Muscle of arm (tissue), 12 donors: ENCODE results near the gene DMAP1. TPM values are rescaled to one million over a fixed set of nuclear protein-coding genes. Genes with fewer than 3 reads are reported as not detected.

ENCODE experiments used
- DNase-seq: peaks from one replicate; pipeline ENCODE4 v3.0.0-alpha.2; 2013
- polyA plus RNA-seq, 12 donors: library from polyadenylated mRNA; unstranded; fragments of 120-200 nt; gene quantifications; one replicate each; pipeline ENCODE4 v1.2.1, GENCODE V29; 2013; ENCODE audit not compliant: insufficient read length in 12 of 12

The DMAP1 gene
- polyA plus RNA-seq, 12 donors, result 27.7 to 50.8 (median 36.8) TPM; not detected in 1

DNA sequence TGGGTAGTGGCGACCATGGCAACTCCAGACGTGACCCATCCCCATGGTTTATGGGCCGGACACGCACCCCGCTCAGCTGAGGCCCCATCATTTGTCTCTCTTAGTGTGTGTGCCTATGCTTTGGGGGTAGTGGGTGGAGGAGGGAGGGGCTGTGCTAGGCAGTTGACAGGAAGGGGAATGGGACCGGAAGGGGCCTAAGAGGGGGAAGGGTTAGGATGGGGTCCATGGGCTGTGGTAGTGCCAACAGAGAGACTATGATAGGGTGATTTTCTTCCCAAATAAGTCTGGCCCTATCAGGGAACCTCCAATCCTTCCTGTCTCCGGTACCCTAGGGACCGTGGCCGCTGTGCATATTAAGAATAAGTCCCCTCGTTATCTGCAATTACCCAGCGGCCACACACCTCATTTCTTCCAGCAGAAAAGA is 9.9 kb downstream of the DMAP1 start:
- no peak for DNase-seq

- DNase-seq, result no peak
Measured at GRCh38 chr1:44225761-44226160, 12.5 kb downstream of the DMAP1 start.

DNA sequence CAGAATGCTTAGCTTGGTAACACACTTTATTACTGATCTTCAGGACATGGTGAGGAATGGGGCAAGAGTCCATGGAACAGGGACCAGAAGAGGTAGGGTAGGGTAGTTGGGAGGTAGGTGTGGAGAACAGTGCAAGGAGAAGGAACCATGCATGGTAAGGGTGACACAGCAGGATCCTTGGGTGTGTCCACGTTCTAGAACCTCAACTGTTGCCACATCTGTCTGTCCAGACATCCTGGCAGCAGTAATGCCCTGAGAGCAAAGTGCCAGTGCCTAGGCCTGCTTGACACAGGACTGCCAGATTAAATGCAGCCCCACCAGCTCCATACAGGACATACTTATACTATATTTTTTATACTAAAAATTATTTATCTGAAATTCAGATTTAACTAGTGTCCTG is 13.9 kb downstream of the DMAP1 start:
- DNase-seq, result no peak

GRCh38 chr1:44228218-44228617 is 14.9 kb downstream of the DMAP1 start:
- DNase-seq, result no peak

GRCh38 chr1:44229435-44230167 is 16.3 kb downstream of the DMAP1 start:
- no peak for DNase-seq

GRCh38 chr1:44230796-44231195 is 17.5 kb downstream of the DMAP1 start:
- no peak for DNase-seq

GRCh38 chr1:44233593-44233992 is 20.3 kb downstream of the DMAP1 start:
- DNase-seq, result no peak

DNA sequence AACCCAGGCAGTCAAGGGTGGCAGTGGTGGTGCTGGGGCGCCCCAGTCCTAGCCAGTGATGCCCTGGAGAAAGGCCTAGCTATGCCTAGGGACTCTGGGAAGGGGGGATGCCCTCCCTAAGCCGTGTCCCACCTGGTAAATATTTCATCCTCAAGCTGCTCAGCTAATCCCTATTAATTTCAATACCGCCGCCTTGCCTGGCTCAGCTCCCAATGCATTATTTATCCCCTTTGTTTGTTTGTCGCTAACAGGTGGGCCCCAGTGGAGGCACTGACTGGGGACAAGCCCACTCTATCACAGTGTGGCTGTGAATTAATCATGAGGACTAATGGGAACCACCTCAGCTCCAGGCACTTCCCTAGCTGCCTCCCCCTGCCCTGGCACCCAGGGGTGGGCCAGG is 22.5 kb downstream of the DMAP1 start:
- no peak for DNase-seq

- DNase-seq, result no peak
Measured at GRCh38 chr1:44236490-44237272, 23.4 kb downstream of the DMAP1 start.

- DNase-seq, result peak; percentile 46
Measured at GRCh38 chr1:44237721-44238457, 24.6 kb downstream of the DMAP1 start.

GRCh38 chr1:44238660-44239059 is 25.4 kb downstream of the DMAP1 start:
- no peak for DNase-seq

- no peak for DNase-seq
Measured at GRCh38 chr1:44239331-44239960, 26.2 kb downstream of the DMAP1 start.

- no peak for DNase-seq
Measured at GRCh38 chr1:44239961-44240371, 26.7 kb downstream of the DMAP1 start.

- no peak for DNase-seq
Measured at GRCh38 chr1:44240802-44241671, 27.8 kb downstream of the DMAP1 start.

DNA sequence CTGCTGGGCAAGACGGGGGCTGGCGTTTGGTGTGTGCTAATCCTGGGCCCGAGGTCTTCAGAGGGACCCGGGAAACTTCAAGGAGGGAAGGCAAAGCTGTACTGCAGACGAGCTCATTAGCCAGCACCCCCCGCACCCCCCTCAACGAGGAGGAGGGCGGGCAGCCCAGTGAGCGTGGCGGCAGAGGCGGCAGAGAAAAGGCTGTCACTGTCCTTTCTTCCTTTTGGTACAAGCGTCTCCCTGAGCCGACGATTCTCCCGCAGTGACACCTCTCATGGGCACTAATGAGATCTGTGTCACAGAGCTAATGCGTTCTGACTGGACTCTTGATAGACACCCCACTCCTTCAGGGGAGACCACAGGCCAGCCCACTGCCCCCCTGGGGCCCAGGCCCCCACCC is 29.5 kb downstream of the DMAP1 start:
- DNase-seq, result no peak

DNA sequence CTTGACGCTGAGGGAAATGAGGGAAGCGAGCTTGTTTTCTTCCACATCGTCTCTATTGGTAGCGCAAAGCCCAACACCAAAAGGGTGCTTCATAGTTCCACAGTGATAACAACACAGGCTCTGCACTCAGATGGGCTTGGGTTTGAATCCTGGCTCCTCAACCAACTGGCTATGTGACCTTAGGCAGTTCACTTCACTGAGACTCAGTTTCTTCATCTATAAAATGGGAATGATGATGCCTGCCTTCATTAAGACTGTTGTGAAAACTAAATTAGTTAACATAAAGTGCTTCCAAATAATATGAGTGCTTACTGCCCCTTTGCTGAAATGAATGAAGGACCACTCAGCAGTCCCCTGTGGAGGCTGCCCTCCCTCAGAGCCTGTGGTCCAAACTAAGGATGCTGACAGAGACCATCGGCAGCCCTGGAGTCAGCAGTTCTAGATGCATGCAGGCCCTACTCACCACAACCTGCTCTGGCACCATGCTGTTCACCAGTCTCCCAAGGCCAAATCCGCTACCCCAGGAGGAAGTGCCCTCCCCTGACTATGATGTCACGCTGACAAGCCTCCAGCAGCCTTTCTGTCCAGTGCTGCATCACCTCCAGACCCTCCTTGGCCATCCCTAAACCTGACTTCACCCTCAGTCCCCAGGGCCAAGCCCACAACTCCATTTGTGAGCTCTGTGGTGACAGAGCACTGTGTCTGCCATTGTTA is 30.7 kb downstream of the DMAP1 start:
- DNase-seq, result no peak

GRCh38 chr1:44244986-44245385 is 31.7 kb downstream of the DMAP1 start:
- DNase-seq, result no peak

GRCh38 chr1:44246806-44247205 is 33.5 kb downstream of the DMAP1 start:
- no peak for DNase-seq

- no peak for DNase-seq
Measured at GRCh38 chr1:44249543-44249942, 36.3 kb downstream of the DMAP1 start.

DNA sequence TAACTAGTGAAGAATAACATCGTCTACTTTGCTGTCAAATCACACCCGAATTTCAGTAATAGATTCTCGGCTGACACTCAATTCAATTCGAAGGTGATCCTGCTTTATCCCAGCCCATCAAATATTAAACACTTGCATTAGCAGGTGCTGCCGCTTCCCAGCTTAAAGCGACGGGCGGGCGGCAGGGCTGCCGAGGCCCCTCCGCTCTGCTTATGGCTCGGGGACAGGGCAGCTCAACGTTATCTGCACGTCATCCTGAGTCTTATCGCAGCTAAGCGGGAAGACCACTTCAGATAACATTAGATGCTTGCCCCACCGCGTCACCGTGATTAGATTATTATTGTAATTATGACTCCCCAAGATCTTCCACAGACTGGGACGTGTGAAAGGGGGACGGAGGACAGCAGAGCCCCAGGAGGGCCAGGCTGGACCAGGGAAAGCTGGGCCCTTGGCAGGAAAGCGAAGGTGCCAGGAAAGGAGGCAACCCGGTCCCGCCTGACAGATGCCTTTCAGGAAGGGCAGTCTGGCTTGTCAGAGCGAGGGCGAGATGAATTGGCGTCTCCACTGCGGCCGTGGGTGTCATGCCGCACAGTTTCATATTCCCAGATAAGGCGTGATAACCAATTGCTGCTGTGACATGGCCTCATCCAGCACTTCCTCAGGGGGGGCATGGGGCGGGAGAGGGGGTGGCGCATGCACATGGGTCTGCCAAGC is 37.0 kb downstream of the DMAP1 start:
- DNase-seq, result no peak
